ENCODE data around the gene BID.

Gene BID

DNA sequence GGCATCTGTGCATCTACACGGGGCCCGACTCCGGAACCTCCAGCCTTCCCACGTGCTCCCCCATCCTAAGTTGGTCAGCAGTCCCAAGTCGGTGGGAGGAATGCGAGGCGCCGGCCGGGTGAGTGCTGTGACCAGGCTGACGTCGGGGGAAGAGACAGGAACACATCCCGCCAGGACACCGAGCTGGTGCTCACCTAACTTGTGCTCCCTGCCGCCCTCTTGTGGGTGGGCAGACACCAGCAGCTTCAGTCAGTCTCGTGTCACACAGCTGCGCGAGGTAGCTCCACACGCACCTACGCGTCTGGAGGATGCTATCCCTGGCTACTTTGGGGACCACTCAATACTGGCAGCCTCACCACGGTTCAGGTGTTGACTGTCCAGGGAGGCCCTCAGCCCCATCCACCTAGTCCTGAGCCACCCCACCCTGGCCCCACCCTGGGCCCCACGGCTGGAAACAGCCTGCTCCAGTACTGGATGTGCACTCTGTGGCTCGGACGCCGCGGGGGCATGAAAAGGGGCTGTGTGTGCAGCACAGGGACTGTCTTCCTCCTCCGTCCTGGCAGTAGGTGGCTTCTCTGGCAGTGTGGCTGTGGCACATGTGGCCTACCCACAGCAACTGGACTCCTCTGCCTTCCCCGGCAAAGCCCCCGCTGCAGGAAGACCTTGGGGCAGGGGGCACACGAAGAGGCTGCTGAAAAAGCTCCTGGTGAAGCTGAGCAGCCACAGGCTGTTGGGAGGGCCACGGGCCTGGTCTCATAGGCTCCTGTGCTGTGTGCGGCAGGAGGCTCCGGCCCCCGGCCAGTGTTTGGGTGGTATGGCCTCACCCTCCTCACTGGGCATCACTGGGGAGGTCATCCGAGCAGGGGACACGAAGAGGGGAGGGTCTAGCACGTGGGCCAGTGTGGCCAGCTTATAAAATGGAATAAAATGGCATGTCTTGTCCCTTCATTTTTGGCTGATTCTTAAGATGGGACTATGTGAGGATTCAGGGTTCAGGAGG lies 11.2 kb upstream of the BID start:
- DNase-seq (ENCODE audit: low read depth), result no peak
- H3K4me3 ChIP-seq (ENCODE audit: control insufficient read depth, low read depth, low read length), result no peak overlapping the region
- TF ChIP-seq CTCF (IDR thresholded peaks at IDR 0.05; ENCODE audit: control insufficient read depth, insufficient read depth, low read depth, low read length, missing control alignments), result peak; percentile 55

DNA sequence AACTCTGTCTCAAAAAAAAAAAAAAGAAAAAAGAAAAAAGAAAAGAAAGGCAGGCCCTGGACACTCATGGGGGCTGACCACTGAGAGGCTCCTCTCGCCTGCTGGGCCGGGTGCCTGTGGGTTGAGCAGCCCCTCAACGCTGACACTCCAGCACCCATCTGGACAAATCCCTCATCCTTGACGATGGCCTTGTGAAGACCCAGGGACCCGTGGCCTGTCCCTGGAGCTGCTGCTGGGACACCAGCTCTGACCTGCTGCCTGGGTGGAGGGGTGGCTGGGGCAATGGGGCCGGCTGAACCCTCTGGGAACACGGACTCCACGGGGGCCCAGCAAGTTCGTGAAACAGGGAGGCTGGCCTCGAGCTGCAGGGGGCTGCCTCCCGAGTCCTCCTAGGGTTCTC lies 10.5 kb upstream of the BID start:
- DNase-seq (ENCODE audit: low read depth), result no peak
- TF ChIP-seq CTCF (IDR thresholded peaks at IDR 0.05; ENCODE audit: control insufficient read depth, insufficient read depth, low read depth, low read length, missing control alignments), result no peak

DNA sequence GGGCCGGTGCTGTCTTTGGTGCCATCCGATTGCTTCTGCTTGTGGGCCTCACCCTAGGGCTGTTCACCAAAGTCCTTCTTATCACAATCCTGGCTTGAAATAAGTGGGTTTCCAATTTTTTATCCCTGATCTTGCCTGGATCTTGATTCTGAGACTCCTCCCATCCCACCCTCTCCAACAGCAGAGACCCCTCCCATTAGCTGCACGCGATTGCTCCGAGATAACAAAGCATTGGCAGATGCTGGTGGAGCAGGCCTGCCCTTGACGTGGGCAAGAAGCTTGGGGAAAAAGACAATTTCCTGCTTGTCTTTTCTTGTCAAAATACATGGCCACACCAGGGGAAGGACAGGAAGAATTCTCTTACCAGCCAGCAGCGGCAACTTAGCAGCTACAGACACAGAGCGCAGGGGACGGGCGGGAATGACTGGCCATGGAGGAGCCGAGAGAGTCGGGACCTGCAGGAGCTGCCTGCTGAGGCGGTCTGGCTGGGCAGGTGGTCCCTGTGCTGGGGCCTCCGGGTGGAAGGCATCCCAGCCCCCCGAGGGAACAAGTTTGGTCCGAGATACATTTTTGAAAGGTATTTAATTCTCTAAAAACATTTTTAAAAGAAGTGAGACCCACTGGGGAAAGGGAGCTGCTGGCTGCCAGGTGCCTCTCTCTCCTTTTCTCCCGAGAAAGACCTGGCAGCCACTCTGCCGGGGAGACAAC lies 9.7 kb upstream of the BID start:
- no peak overlapping the region for H3K4me3 ChIP-seq (ENCODE audit: control insufficient read depth, low read depth, low read length)
- no peak for DNase-seq (ENCODE audit: low read depth)
- no peak for TF ChIP-seq CTCF (IDR thresholded peaks at IDR 0.05; ENCODE audit: control insufficient read depth, insufficient read depth, low read depth, low read length, missing control alignments)

More for the DNA sequence above, 10.5 kb upstream of the BID start:
- H3K4me3 ChIP-seq (ENCODE audit: control insufficient read depth, low read depth, low read length), result no peak overlapping the region

GRCh38 chr22:17783312-17783711 lies 9.0 kb upstream of the BID start:
- DNase-seq (ENCODE audit: low read depth), result no peak
- H3K4me3 ChIP-seq (ENCODE audit: control insufficient read depth, low read depth, low read length), result no peak overlapping the region
- TF ChIP-seq CTCF (IDR thresholded peaks at IDR 0.05; ENCODE audit: control insufficient read depth, insufficient read depth, low read depth, low read length, missing control alignments), result no peak

- DNase-seq (ENCODE audit: low read depth), result no peak
- no peak overlapping the region for H3K4me3 ChIP-seq (ENCODE audit: control insufficient read depth, low read depth, low read length)
- TF ChIP-seq CTCF (IDR thresholded peaks at IDR 0.05; ENCODE audit: control insufficient read depth, insufficient read depth, low read depth, low read length, missing control alignments), result no peak
Observed at GRCh38 chr22:17782621-17783020, 8.4 kb upstream of the BID start.

DNA sequence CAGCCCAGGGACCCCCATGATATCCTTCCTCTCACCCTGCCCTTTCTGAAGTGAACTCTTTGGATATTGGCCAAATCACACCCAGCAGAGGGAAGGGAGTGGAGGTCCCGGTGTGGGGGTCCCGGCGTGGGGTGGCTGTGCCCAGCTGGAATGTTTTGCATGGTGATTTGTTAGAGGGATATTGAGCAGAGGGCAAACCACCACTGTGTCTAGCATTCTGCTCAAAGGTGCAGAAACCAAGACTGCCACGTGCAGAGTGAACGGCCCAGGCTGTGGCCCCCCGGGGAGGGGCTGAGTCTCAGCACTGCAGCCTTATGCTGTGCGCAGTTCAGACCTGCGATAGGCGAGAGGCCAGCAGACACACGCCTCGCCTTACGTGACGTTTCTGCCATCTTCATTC lies 7.9 kb upstream of the BID start:
- no peak for DNase-seq (ENCODE audit: low read depth)
- H3K4me3 ChIP-seq (ENCODE audit: control insufficient read depth, low read depth, low read length), result no peak overlapping the region

More for the DNA sequence above, 7.9 kb upstream of the BID start:
- TF ChIP-seq CTCF (IDR thresholded peaks at IDR 0.05; ENCODE audit: control insufficient read depth, insufficient read depth, low read depth, low read length, missing control alignments), result no peak
